Fibroblast of peridontal ligament (primary cell): ENCODE results near the gene SNX20.
A peak's percentile ranks its signal among the peaks of the same experiment; 100 is the strongest.

Source experiments
- DNase-seq: peaks from one replicate; pipeline ENCODE4 v3.0.0-alpha.2; 2010; ENCODE audit errors: extremely low read depth

SNX20 gene

GRCh38 chr16:50635505-50636392 is 45.4 kb downstream of the SNX20 start:
- DNase-seq, result no peak

GRCh38 chr16:50634947-50635346 is 46.2 kb downstream of the SNX20 start:
- DNase-seq, result no peak

- DNase-seq, result no peak
Measured at GRCh38 chr16:50634090-50634489, 47.0 kb downstream of the SNX20 start.

GRCh38 chr16:50632927-50633800 is 47.9 kb downstream of the SNX20 start:
- DNase-seq, result no peak

- no peak for DNase-seq
Measured at GRCh38 chr16:50631985-50632576, 49.0 kb downstream of the SNX20 start.

- DNase-seq, result no peak
Measured at GRCh38 chr16:50631249-50631984, 49.7 kb downstream of the SNX20 start.

- DNase-seq, result no peak
Measured at GRCh38 chr16:50630394-50631020, 50.6 kb downstream of the SNX20 start.

- DNase-seq, result no peak
Measured at GRCh38 chr16:50629334-50629733, 51.8 kb downstream of the SNX20 start.

- DNase-seq, result no peak
Measured at GRCh38 chr16:50628156-50628802, 52.8 kb downstream of the SNX20 start.

GRCh38 chr16:50627419-50627818 is 53.7 kb downstream of the SNX20 start:
- peak; percentile 11 for DNase-seq

- DNase-seq, result no peak
Measured at GRCh38 chr16:50626868-50627267, 54.2 kb downstream of the SNX20 start.

GRCh38 chr16:50625374-50625773 is 55.7 kb downstream of the SNX20 start:
- DNase-seq, result no peak

- DNase-seq, result no peak
Measured at GRCh38 chr16:50624449-50624970, 56.6 kb downstream of the SNX20 start.

- DNase-seq, result no peak
Measured at GRCh38 chr16:50622643-50623369, 58.3 kb downstream of the SNX20 start.

GRCh38 chr16:50622029-50622428 is 59.1 kb downstream of the SNX20 start:
- DNase-seq, result no peak
